Measurements from ENCODE around the gene SMIM7.

The SMIM7 gene

DNA sequence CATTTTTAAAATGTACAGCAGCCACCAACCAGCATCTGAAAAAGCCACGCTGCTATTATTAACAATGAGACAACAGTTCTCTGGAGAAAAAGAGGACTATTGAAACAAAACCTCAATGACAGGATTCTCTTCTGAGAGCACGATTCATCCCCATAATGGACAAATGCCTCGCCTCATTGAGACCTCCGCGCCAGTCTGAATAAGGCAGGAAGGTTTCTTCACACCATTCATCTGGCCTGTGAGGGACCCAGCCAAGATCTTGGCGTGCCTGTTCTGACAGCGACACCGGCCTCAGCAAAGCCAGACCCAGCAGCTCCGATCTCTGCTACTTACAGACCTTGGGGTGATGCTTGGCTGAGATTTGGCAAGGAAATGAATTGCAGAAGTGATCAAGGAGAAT, 14.8 kb downstream of the SMIM7 start:
- no peak for DNase-seq (ENCODE audit: low read depth)
- no peak overlapping the region for H3K4me3 ChIP-seq (ENCODE audit: low read length)
- TF ChIP-seq, protein P1, sequence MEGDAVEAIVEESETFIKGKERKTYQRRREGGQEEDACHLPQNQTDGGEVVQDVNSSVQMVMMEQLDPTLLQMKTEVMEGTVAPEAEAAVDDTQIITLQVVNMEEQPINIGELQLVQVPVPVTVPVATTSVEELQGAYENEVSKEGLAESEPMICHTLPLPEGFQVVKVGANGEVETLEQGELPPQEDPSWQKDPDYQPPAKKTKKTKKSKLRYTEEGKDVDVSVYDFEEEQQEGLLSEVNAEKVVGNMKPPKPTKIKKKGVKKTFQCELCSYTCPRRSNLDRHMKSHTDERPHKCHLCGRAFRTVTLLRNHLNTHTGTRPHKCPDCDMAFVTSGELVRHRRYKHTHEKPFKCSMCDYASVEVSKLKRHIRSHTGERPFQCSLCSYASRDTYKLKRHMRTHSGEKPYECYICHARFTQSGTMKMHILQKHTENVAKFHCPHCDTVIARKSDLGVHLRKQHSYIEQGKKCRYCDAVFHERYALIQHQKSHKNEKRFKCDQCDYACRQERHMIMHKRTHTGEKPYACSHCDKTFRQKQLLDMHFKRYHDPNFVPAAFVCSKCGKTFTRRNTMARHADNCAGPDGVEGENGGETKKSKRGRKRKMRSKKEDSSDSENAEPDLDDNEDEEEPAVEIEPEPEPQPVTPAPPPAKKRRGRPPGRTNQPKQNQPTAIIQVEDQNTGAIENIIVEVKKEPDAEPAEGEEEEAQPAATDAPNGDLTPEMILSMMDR (conservative IDR thresholded peaks at IDR 0.05; ENCODE audit: low read depth, low read length), result no peak

DNA sequence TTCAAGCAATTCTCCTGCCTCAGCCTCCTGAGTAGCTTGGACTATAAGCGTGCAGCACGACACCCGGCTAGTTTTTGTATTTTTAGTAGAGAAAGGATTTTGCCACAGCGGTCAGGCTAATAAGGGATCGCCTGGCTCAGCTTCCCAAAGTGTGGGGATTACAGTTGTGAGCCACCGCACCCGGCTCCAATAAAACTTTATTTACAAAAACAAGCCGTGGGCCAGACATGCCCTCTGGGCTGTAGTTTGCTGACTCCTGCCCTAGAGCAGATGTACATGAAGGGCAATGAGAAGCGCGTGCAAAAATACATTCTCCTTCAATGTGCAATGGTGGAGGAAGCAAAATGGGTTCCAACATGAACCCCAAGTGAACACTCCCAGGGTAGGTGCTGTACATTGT, 18.2 kb downstream of the SMIM7 start:
- no peak overlapping the region for H3K4me3 ChIP-seq (ENCODE audit: low read length)
- TF ChIP-seq, protein P1 (conservative IDR thresholded peaks at IDR 0.05; ENCODE audit: low read depth, low read length), result no peak
- no peak for DNase-seq (ENCODE audit: low read depth)

DNA sequence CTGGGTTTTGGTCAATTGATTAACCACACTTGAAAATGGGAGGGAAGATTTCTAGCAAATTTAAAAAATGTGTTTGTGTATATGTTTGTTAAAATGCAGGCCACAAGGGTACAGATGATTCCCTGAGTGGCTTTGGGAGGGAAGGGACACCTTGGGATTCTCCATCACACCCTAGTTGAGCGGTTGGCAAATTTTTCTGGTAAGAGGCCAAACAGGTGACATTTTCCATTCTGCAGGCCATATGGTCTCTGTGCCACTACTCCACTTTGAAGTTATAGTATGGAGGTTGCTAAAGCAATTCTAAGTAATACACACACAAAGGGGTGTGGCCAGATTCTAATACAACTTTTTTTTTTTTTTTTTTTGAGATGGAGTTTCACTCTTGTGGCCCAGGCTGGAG, 19.0 kb downstream of the SMIM7 start:
- no peak for DNase-seq (ENCODE audit: low read depth)
- TF ChIP-seq, protein P1 (conservative IDR thresholded peaks at IDR 0.05; ENCODE audit: low read depth, low read length), result no peak
- no peak overlapping the region for H3K4me3 ChIP-seq (ENCODE audit: low read length)

DNA sequence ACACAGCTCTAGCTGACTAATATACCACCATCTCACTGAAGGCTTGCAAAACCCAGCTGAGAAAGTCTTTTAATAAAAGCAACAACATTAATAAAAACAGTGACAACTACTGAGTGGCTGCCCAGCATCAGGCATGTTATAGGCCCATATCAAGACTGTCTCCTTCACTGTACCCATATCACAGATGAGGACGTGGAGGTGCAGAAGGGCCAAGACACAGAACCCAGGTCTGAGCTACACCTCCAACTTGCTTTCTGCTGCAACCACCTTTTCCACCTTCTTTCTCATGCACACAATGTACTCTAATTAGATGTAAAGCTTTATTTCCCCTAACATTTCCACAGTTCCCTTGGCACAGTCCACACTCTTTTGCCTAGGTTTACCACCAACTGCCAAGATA, 21.3 kb downstream of the SMIM7 start:
- H3K4me3 ChIP-seq (ENCODE audit: low read length), result no peak overlapping the region
- TF ChIP-seq, protein P1 (conservative IDR thresholded peaks at IDR 0.05; ENCODE audit: low read depth, low read length), result no peak
- DNase-seq (ENCODE audit: low read depth), result no peak

DNA sequence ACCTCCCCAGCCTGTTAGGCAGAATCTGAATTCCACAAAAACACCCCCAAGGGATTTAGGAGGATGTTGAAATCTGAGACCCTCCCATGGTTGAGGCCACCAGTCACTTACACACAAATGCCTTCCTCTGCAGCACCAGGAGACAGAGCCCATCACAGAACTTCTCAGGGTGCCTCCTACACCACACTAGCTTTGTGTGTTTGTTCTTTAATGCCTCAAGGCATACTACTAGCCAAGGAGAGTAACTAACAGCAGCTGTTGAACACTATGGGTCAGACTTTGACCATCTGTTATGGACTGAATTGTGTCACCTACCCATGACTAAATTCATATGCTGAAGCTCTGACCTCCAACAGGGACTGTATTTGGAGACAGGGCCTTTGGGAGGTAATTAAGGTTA, 22.4 kb downstream of the SMIM7 start:
- TF ChIP-seq, protein P1 (conservative IDR thresholded peaks at IDR 0.05; ENCODE audit: low read depth, low read length), result no peak
- H3K4me3 ChIP-seq (ENCODE audit: low read length), result no peak overlapping the region
- no peak for DNase-seq (ENCODE audit: low read depth)

DNA sequence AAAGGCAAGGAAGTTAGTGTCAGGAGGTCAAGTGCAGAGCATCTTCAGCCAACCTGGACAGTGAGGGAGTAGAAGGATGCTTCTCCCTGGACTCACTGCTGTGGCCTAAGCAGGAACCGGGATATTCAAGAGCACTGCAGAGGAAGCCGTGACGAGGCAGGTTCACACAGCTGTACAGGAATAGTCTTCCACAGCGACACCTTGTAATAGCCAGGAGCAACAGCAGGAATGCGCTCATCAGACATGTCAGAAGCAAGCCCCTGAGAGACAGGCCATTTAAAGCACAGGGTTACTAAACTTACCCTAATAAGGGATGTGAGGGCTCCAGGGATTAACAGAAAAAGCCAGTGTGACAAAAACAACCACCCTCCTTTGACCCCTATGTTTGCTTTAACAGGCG, 28.5 kb downstream of the SMIM7 start:
- DNase-seq (ENCODE audit: low read depth), result no peak
- no peak overlapping the region for H3K4me3 ChIP-seq (ENCODE audit: low read length)
- TF ChIP-seq, protein P1 (conservative IDR thresholded peaks at IDR 0.05; ENCODE audit: low read depth, low read length), result no peak

DNA sequence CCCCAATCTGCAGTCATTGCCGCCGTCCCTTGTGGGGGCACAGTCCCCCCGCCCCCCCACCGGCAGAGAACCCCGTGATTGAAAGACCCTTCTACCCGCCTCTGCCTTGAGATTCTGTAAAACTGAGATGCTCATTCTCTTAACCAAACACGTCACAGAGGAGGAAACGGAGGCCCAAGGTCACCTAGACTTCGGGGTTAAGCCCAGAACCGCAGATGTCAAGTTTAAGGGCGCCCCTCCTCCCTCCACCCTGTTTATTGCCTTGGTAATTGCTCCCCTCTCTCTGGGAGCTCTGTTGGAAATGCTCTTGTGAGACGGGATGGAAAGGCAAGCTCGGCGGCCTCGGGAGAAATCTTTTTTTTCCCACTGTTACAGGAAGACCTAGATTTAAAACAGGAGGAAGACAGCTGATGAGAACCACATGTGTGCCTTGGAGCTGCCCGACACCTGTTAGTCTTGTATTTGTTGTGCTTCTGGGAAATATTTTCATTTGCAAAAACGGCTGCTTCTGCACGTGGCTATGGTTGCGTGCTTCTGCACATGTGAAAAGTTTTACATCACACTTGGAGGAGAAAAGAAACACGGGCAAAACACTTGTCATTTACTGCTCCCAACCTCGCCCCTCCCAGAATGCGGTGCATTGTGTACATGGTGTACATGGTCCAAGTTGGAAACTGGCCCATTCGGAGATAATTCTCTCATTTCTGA, 30.8 kb downstream of the SMIM7 start:
- H3K4me3 ChIP-seq (ENCODE audit: low read length), result peak overlapping the region; percentile 85
- TF ChIP-seq, protein P1 (conservative IDR thresholded peaks at IDR 0.05; ENCODE audit: low read depth, low read length), result no peak
- no peak for DNase-seq (ENCODE audit: low read depth)
